ENCODE results near the gene RNF130. TPM values are rescaled to one million over a fixed set of nuclear protein-coding genes. Genes with fewer than 3 reads are reported as not detected.

Gene RNF130
- total RNA-seq, 1 donor from 2014 or later = 52.1 TPM

DNA sequence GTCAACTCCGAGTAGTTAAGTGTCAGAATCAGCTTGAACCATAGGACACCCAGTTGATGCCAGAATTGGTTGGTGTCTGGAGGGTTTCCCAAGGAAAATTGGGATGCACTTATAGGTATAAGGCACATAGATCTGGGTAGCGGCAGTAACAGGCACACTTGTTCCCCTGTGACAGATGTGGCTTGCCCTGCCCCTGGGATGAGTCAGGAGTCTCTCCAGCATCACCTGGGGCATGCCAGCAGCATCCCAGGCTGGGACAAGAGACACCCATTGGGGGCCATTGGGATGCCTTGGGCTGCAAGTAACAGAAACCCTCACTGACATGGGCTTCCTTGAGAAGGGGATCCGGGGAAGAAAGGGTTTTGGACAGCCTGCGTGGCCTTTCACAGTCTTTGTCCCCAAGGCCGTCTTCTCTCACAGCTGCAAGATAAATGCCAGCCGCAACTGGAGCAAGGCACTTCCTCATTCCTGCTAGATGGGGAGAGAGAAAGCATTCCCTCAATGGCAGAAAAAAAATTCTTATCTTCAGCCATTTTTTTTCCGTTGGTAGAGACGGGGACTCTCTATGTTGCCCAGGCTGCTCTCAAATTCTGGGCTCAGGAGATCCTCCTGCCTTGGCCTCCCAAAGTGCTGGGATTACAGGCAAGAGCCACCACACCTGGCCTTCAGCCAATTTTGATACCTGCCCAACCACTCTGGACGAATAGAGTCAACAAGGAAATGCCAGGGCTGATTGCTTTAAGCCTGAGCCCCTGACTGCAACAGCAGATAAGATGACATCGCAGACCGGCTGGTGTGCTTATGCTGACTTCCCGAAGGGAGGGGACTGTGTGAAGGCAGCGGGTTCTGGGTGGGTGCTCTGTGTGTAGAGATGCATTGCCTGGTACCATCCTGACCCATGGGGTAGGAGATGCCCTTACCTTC lies 13.3 kb upstream of the RNF130 start:
- no peak overlapping the region for H3K4me3 Mint-ChIP-seq
- no peaks in the 10 kb centered on the region for H3K36me3 Mint-ChIP-seq
- H3K4me1 Mint-ChIP-seq (ENCODE audit: unreplicated experiment) = peaks cover 6% of the 10 kb centered on the region
- no peak for DNase-seq (ENCODE audit: extremely low spot score, unreplicated experiment)
- peak overlapping the region; percentile 79 for H3K27ac Mint-ChIP-seq
- H3K9me3 Mint-ChIP-seq = no peaks in the 10 kb centered on the region
- H3K27me3 Mint-ChIP-seq = no peaks in the 10 kb centered on the region
- TF ChIP-seq, protein P1, sequence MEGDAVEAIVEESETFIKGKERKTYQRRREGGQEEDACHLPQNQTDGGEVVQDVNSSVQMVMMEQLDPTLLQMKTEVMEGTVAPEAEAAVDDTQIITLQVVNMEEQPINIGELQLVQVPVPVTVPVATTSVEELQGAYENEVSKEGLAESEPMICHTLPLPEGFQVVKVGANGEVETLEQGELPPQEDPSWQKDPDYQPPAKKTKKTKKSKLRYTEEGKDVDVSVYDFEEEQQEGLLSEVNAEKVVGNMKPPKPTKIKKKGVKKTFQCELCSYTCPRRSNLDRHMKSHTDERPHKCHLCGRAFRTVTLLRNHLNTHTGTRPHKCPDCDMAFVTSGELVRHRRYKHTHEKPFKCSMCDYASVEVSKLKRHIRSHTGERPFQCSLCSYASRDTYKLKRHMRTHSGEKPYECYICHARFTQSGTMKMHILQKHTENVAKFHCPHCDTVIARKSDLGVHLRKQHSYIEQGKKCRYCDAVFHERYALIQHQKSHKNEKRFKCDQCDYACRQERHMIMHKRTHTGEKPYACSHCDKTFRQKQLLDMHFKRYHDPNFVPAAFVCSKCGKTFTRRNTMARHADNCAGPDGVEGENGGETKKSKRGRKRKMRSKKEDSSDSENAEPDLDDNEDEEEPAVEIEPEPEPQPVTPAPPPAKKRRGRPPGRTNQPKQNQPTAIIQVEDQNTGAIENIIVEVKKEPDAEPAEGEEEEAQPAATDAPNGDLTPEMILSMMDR (conservative IDR thresholded peaks at IDR 0.05) = no peak

DNA sequence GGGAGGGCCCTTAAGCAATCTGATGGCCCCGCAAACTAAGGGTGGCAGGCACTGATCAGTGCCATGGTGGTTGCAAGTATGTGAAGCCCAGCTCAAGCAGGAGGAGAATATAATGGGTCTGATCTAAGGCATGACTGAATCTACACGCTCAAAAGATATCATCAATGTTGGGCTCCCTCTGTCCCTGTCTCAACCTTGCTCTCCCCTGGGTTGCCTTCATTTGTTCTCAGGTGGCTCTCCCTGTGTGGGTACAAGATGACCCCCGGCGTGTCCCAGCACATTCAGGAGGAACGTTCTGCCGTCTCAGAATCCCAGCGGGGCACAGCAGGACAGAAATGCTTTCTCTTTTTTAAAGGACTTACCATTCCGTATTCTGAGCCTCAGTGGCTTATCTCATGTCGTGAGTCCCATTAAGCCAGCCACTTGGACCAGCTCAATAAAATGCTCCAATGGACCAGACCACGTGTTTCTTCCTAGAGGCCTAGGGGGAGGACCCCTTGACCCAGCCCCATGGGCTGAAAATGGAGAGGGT lies 12.0 kb upstream of the RNF130 start:
- peak overlapping the region; percentile 31 for H3K27ac Mint-ChIP-seq
- H3K4me1 Mint-ChIP-seq (ENCODE audit: unreplicated experiment) = peaks cover 6% of the 10 kb centered on the region
- DNase-seq (ENCODE audit: extremely low spot score, unreplicated experiment) = no peak

DNA sequence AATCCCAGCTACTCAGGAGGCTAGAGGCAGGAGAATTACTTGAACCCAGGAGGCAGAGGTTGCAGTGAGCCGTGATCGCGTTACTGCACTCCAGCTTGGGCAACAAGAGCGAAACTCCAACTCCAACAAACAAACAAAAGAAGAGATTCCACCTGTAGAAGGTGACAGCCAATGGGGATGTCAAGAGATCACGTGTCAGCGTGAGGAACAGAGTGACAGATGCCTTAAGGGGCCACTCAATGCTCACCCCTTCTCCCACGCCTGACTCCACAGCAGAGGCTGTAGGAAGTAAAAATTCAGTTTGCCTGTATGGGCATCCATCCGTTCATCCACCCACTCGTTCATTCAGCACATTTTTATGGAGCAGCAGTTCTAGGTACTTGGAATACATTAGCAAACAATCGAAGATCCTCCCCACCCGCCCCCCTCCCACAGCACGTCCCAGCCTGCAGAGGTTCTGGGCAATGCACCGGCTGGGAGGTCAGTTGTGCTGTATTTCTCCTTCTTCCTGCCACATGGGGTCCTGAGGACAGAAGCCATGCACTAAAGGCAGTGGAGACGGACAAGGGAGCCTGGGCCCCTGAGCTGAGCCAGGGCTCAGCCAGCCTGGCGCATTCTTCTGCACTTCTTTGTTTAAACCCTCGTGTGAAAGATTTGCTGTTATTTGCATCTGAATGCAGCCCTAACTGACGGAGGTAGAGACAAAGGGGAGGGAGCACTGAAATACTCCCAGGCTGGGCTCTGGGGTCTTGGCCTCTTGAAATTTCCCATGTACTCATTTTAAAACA lies 11.3 kb upstream of the RNF130 start:
- H3K27ac Mint-ChIP-seq = peak overlapping the region; percentile 31
- H3K36me3 Mint-ChIP-seq = no peaks in the 10 kb centered on the region
- DNase-seq (ENCODE audit: extremely low spot score, unreplicated experiment) = no peak
- H3K27me3 Mint-ChIP-seq = no peaks in the 10 kb centered on the region
- TF ChIP-seq, protein P1 (conservative IDR thresholded peaks at IDR 0.05) = no peak
- peaks cover 6% of the 10 kb centered on the region for H3K4me1 Mint-ChIP-seq (ENCODE audit: unreplicated experiment)
- H3K4me3 Mint-ChIP-seq = no peak overlapping the region
- H3K9me3 Mint-ChIP-seq = no peaks in the 10 kb centered on the region

More for the DNA sequence above, 12.0 kb upstream of the RNF130 start:
- Mint-ChIP-seq H3K36me3 (no peaks in the 10 kb centered on the region), H3K9me3 (no peaks in the 10 kb centered on the region), H3K27me3 (no peaks in the 10 kb centered on the region), H3K4me3 (no peak overlapping the region)
- TF ChIP-seq, protein P1 (conservative IDR thresholded peaks at IDR 0.05) = no peak

GRCh38 chr5:180081481-180081880 lies 9.9 kb upstream of the RNF130 start:
- Mint-ChIP-seq H3K36me3 (no peaks in the 10 kb centered on the region), H3K4me1 (ENCODE audit: unreplicated experiment) (peaks cover 6% of the 10 kb centered on the region), H3K4me3 (no peak overlapping the region), H3K9me3 (no peaks in the 10 kb centered on the region), H3K27me3 (no peaks in the 10 kb centered on the region), H3K27ac (no peak overlapping the region)
- no peak for DNase-seq (ENCODE audit: extremely low spot score, unreplicated experiment)
- TF ChIP-seq, protein P1 (conservative IDR thresholded peaks at IDR 0.05) = no peak

DNA sequence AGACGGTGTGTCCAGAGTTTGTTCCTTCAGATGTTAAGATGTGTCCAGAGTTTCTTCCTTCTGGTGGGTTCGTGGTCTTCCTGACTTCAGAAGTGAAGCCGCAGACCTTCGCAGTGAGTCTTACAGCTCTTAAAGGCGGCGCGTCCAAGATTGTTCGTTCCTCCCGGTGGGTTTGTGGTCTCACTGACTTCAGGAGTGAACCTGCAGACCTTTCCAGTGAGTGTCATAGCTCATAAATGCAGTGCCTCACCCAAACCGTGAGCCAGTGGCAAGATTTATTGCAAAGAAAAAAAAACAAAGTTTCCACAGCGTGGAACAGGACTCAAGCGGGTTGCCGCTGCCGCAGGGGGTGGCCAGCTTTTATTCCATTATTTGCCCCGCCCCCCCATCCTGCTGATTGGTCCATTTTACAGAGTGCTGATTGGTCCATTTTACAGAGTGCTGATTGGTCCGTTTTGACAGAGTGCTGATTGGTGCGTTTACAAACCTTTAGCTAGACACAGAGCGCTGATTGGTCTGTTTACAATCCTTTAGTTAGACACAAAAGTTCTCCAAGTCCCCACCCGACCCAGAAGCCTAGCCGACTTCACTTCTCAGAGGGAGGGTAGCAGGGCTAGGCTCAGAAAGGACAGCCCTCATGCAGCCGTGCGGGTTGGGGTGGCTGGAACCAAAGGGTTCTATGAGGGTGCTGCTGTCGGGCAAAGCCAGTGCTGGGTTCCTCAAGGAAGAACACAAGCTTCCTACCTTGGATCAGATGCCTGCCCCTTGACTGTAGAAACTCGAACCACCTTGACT lies 9.1 kb upstream of the RNF130 start:
- H3K4me1 Mint-ChIP-seq (ENCODE audit: unreplicated experiment) = peaks cover 3% of the 10 kb centered on the region
- H3K27ac Mint-ChIP-seq = no peak overlapping the region
- no peak for DNase-seq (ENCODE audit: extremely low spot score, unreplicated experiment)
- H3K27me3 Mint-ChIP-seq = no peaks in the 10 kb centered on the region
- TF ChIP-seq, protein P1 (conservative IDR thresholded peaks at IDR 0.05) = no peak
- no peak overlapping the region for H3K4me3 Mint-ChIP-seq
- no peaks in the 10 kb centered on the region for H3K9me3 Mint-ChIP-seq
- H3K36me3 Mint-ChIP-seq = no peaks in the 10 kb centered on the region
